IMR-90 (cell line): ENCODE data around the gene PMPCA. TPM values are rescaled to one million over a fixed set of nuclear protein-coding genes. Genes with fewer than 3 reads are reported as not detected.
A peak's percentile ranks its signal among the peaks of the same experiment; 100 is the strongest.

Source experiments
- ATAC-seq: fragments of 200-7000 bp; cut with Tn5 transposase; 2 replicates; pipeline ENCODE4 v1.9.1; 2020; ENCODE audit warnings: low read depth, mild to moderate bottlenecking, moderate library complexity
- BruUV-seq: library from RNA; stranded (reverse); fragments of 400-500 nt; replicated peaks from 2 replicates; lab custom pipeline; 2021; lab: Mats Ljungman, UMichigan
- CTCF ChIA-PET: fragments of 300-600 bp; formaldehyde crosslinking; extraction: SDS; loops from one replicate; lab custom pipeline; 2021; ENCODE audit warnings: antibody characterized with exemption; lab: Yijun Ruan, JAX
- POLR2A ChIA-PET: fragments of 300-600 bp; sonication (Branson Sonifier 250); formaldehyde crosslinking; loops from one replicate; lab custom pipeline; 2022; ENCODE audit warnings: antibody characterized with exemption; ENCODE audit not compliant: unreplicated experiment; lab: Charles Lee
- DNase-seq: peaks from one replicate; pipeline ENCODE4 v3.0.0; 2013
- H2AFZ ChIP-seq: replicated peaks from 2 replicates; pipeline ENCODE3; 2013; ENCODE audit warnings: low read length, mild to moderate bottlenecking; ENCODE audit not compliant: poor library complexity
- H2AK5ac ChIP-seq: 2 replicates; pipeline ENCODE4 v1.6.1; 2013; ENCODE audit warnings: low read depth, low read length, inconsistent platforms
- H2AK9ac ChIP-seq: replicated peaks from 2 replicates; pipeline ENCODE3; 2013; ENCODE audit warnings: mild to moderate bottlenecking, low read depth, low read length, moderate library complexity; ENCODE audit not compliant: poor library complexity
- H2BK120ac ChIP-seq: 2 replicates; pipeline ENCODE4 v1.6.1; 2013; ENCODE audit warnings: low read depth, low read length, inconsistent platforms
- H2BK15ac ChIP-seq: 3 replicates; pipeline ENCODE4 v1.6.1; 2013; ENCODE audit warnings: low read depth, low read length, inconsistent platforms
- H2BK20ac ChIP-seq: 2 replicates; pipeline ENCODE4 v1.6.1; 2013; ENCODE audit warnings: low read depth, mild to moderate bottlenecking, inconsistent platforms, low read length, moderate library complexity
- H2BK5ac ChIP-seq: 2 replicates; pipeline ENCODE4 v1.6.1; 2013; ENCODE audit warnings: mild to moderate bottlenecking, low read depth, low read length, inconsistent platforms; ENCODE audit not compliant: poor library complexity, severe bottlenecking
- H3K14ac ChIP-seq: replicated peaks from 2 replicates; pipeline ENCODE4 v1.6.1; 2013; ENCODE audit warnings: low read depth, low read length, inconsistent platforms
- H3K18ac ChIP-seq: 2 replicates; pipeline ENCODE4 v1.6.1; 2013; ENCODE audit warnings: low read depth, low read length, control low read depth
- H3K23ac ChIP-seq: 2 replicates; pipeline ENCODE4 v1.6.1; 2013; ENCODE audit warnings: low read depth, low read length, inconsistent platforms
- H3K27ac ChIP-seq: 2 replicates; pipeline ENCODE4 v1.5.1; 2013; ENCODE audit warnings: mild to moderate bottlenecking, control low read depth, low read length; ENCODE audit not compliant: insufficient read depth
- H3K27me3 ChIP-seq: 2 replicates; pipeline ENCODE4 v1.6.1; 2013; ENCODE audit warnings: low read length; ENCODE audit not compliant: control insufficient read depth, insufficient read depth
- H3K36me3 ChIP-seq: 2 replicates; pipeline ENCODE4 v1.6.1; 2013; ENCODE audit warnings: low read length, mixed read lengths; ENCODE audit not compliant: control insufficient read depth, insufficient read depth
- H3K4ac ChIP-seq: 2 replicates; pipeline ENCODE4 v1.6.1; 2013; ENCODE audit warnings: low read depth, low read length, inconsistent platforms
- H3K4me1 ChIP-seq: 2 replicates; pipeline ENCODE4 v1.6.1; 2013; ENCODE audit warnings: low read length, mixed read lengths; ENCODE audit not compliant: control insufficient read depth, insufficient read depth
- H3K4me2 ChIP-seq: 2 replicates; pipeline ENCODE4 v1.6.1; 2013; ENCODE audit warnings: low read depth, mild to moderate bottlenecking, control low read depth, low read length, moderate library complexity
- H3K4me3 ChIP-seq: 2 replicates; pipeline ENCODE4 v1.5.1; 2013; ENCODE audit warnings: low read depth, mild to moderate bottlenecking, control low read depth, low read length, moderate library complexity; ENCODE audit not compliant: insufficient read depth
- H3K56ac ChIP-seq: 2 replicates; pipeline ENCODE4 v1.6.1; 2013; ENCODE audit warnings: low read length, inconsistent platforms; ENCODE audit not compliant: insufficient read depth; ENCODE audit errors: extremely low read depth
- H3K79me1 ChIP-seq, 2 experiments: 2 replicates each; pipeline ENCODE4 v1.6.1; 2013; ENCODE audit warnings: low read length in 2 of 2, inconsistent platforms in 1 of 2, low read depth in 1 of 2
- H3K9ac ChIP-seq: 2 replicates; pipeline ENCODE4 v1.6.1; 2013; ENCODE audit warnings: low read depth, low read length, control low read depth
- H3K9me1 ChIP-seq: 2 replicates; pipeline ENCODE4 v1.6.1; 2013; ENCODE audit warnings: low read length, inconsistent platforms; ENCODE audit not compliant: insufficient read depth
- H3K9me3 ChIP-seq: 2 replicates; pipeline ENCODE4 v1.6.1; 2013; ENCODE audit warnings: low read length; ENCODE audit not compliant: control insufficient read depth, insufficient read depth
- H4K20me1 ChIP-seq: 2 replicates; pipeline ENCODE4 v1.6.1; 2013; ENCODE audit warnings: low read length, inconsistent platforms; ENCODE audit not compliant: insufficient read depth
- H4K5ac ChIP-seq: 2 replicates; pipeline ENCODE4 v1.6.1; 2013; ENCODE audit warnings: mild to moderate bottlenecking, low read depth, low read length, control low read depth
- H4K8ac ChIP-seq, 2 experiments: 2 replicates each; pipeline ENCODE4 v1.6.1; 2013; ENCODE audit warnings: low read depth in 2 of 2, low read length in 2 of 2, control low read depth in 1 of 2, inconsistent platforms in 1 of 2
- H4K91ac ChIP-seq: 2 replicates; pipeline ENCODE4 v1.6.1; 2013; ENCODE audit warnings: low read depth, low read length, inconsistent platforms; ENCODE audit not compliant: insufficient read depth
- CEBPB ChIP-seq: IDR thresholded peaks from 2 replicates; pipeline ENCODE4 v1.6.1; 2012; ENCODE audit warnings: low read depth, low read length, improper control_type of control experiment
- ELK1 ChIP-seq: fragments of 150-350 bp; IDR thresholded peaks from 2 replicates; pipeline ENCODE4 v1.6.1; 2016; ENCODE audit warnings: low read depth, mild to moderate bottlenecking, low read length, moderate library complexity, borderline replicate concordance
- WGBS, 2 experiments: methylation state at CpG; one replicate each; pipeline versions ENCODE4 v1.1.5 to v1.1.7; 2013; ENCODE audit warnings: missing lambda C conversion rate in 2 of 2; ENCODE audit not compliant: insufficient read length in 1 of 2; ENCODE audit errors: extremely low coverage in 2 of 2; 5-methylcytosine and 5-hydroxymethylcytosine counted together
- dilution Hi-C: fragments of 300-500 bp; cut with HindIII; formaldehyde crosslinking; loops from one replicate; pipeline ENCODE4 v1.14.3; 2018; ENCODE audit warnings: low sequenced_read_pairs; ENCODE audit not compliant: unreplicated experiment
- in situ Hi-C: fragments of 300-500 bp; cut with MboI; formaldehyde crosslinking; loops from 3 replicates; pipeline ENCODE4 v1.14.3; 2019; ENCODE audit warnings: low sequenced_read_pairs, inconsistent platforms, mixed read lengths
- intact Hi-C: fragments of 100-400 bp; cut with micrococcal nuclease; formaldehyde crosslinking; loops from 2 replicates; pipeline ENCODE4 v1.10.0; 2022
- polyA plus RNA-seq, 3 experiments: library from polyadenylated mRNA; depleted of rRNA; stranded (reverse); fragments of >200 nt; gene quantifications; 2 replicates each; pipeline ENCODE4 v1.2.3, GENCODE V29; 2012; ENCODE audit warnings: low replicate concordance in 1 of 3
- total RNA-seq: library from RNA; depleted of rRNA; stranded (reverse); fragments of >200 nt; gene quantifications from 2 replicates; pipeline ENCODE4 v1.2.3, GENCODE V29; 2012

PMPCA gene
- total and polyA plus RNA-seq, 2 of the 4 experiments (the other 2 are of a cell fraction) = 62.6 to 95.8 TPM

DNA sequence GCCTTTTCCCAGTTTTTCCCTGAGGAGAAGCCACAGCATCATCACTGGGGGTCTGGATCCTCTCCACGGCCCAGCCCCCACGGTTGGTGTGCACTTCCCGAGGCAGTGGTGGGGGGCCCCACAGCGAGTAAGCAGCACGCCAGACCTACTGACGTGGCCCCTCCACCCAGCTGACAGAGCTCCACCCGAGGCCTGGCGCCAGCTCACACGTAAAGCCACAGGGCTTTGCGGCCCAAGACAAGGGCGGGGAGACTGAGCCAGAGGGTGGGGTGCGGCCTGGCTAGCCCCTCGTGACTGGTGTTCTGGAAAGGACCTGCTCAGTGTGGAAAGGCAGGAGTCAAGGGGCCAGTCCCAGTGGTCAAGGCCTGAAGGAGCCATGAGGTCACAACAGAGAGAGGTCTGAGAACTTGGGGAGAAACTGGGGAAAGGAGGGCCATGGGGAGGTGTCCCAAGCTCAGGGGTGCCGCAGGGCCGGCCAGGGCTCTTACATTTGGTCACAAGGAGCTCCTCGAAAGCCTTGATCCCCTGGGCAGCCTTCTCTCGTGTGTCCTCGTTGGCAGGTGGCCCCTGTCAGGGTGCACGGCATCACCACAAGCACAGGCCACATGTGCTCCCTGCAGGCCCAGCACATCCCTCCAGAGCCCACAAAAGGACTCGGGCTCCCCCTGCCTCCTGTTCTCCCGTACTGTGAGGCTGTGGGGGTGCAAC is 16.0 kb upstream of the PMPCA start:
- Histone ChIP-seq H2BK15ac (no peak overlapping the region), H3K27ac (no peak overlapping the region), H3K4me2 (no peak overlapping the region), H4K8ac (no peak overlapping the region), H3K56ac (no peak overlapping the region), H3K36me3 (peaks cover 65% of the 10 kb centered on the region), H4K91ac (no peak overlapping the region), H3K9me1 (no peaks in the 10 kb centered on the region), H2AFZ (no peak overlapping the region), H2BK20ac (no peak overlapping the region), H4K5ac (no peak overlapping the region), H3K79me1 (peaks cover 24 to 35% of the 10 kb centered on the region in 2 experiments), H3K9me3 (no peaks in the 10 kb centered on the region), H2AK5ac (no peak overlapping the region), H3K4me3 (no peak overlapping the region), H4K20me1 (peaks cover 14% of the 10 kb centered on the region), H3K4ac (no peak overlapping the region), H2BK5ac (no peak overlapping the region), H3K9ac (no peak overlapping the region), H3K23ac (no peak overlapping the region), H3K18ac (no peak overlapping the region), H3K14ac (no peak overlapping the region), H2BK120ac (no peak overlapping the region), H3K4me1 (peaks cover 6% of the 10 kb centered on the region), H2AK9ac (peak overlapping the region; percentile 16), H3K27me3 (no peaks in the 10 kb centered on the region)
- DNase-seq (no peak), ATAC-seq (no peak)
- no TSS peak for BruUV-seq
- ChIA-PET CTCF (no interaction called here), POLR2A (no interaction called here)
- in situ Hi-C loops = no loop called here
- WGBS, 2 experiments = 95% methylated on average over 8 of the region's 21 CpGs; no CpG with 5 or more reads in 1 of the 2 experiments
- dilution Hi-C loops = no loop called here
- TF ChIP-seq ELK1 = no peak
- no peak for TF ChIP-seq CEBPB
- intact Hi-C loops = no loop called here
